GM23338 (cell line): ENCODE measurements around the gene GRHPR. TPM values are rescaled to one million over a fixed set of nuclear protein-coding genes. Genes with fewer than 3 reads are reported as not detected.

Source experiments
- ATAC-seq: fragments of 200-7000 bp; cut with Tn5 transposase; 3 replicates; pipeline ENCODE4 v1.9.1; 2020
- DNase-seq: peaks from one replicate; pipeline ENCODE4 v3.0.0-alpha.2; 2015; ENCODE audit warnings: low spot score
- H2AFZ ChIP-seq: fragments of 200-600 bp; sonication (generic); 2 replicates; pipeline ENCODE4 v1.8.0; 2016; ENCODE audit warnings: antibody characterized with exemption, mild to moderate bottlenecking, moderate library complexity
- H3F3A ChIP-seq: fragments of 200-600 bp; sonication (generic); replicated peaks from 2 replicates; pipeline ENCODE4 v1.8.0; 2017; ENCODE audit warnings: antibody characterized with exemption, mixed run types, low read depth
- H3K27ac ChIP-seq: fragments of 200-600 bp; sonication (generic); 2 replicates; pipeline ENCODE4 v1.6.1; 2016; ENCODE audit warnings: low read depth
- H3K27me3 ChIP-seq: fragments of 200-600 bp; sonication (generic); 2 replicates; pipeline ENCODE4 v1.8.0; 2016; ENCODE audit warnings: mild to moderate bottlenecking, mixed run types, moderate library complexity; ENCODE audit not compliant: insufficient read depth
- H3K36me3 ChIP-seq: fragments of 200-600 bp; sonication (generic); 2 replicates; pipeline ENCODE4 v1.8.0; 2016; ENCODE audit warnings: mild to moderate bottlenecking; ENCODE audit not compliant: insufficient read depth
- H3K4me1 ChIP-seq: fragments of 200-600 bp; sonication (generic); 2 replicates; pipeline ENCODE4 v1.8.0; 2016; ENCODE audit warnings: mild to moderate bottlenecking, moderate library complexity; ENCODE audit not compliant: insufficient read depth
- H3K4me2 ChIP-seq: fragments of 200-600 bp; sonication (generic); 2 replicates; pipeline ENCODE4 v1.7.1; 2017; ENCODE audit warnings: mixed run types
- H3K4me3 ChIP-seq: fragments of 200-600 bp; sonication (generic); 2 replicates; pipeline ENCODE4 v1.6.1; 2016; ENCODE audit warnings: mixed run types
- H3K79me2 ChIP-seq: fragments of 200-600 bp; sonication (generic); replicated peaks from 2 replicates; pipeline ENCODE4 v1.8.0; 2017; ENCODE audit warnings: mild to moderate bottlenecking; ENCODE audit not compliant: insufficient read depth
- H3K9me2 ChIP-seq: fragments of 200-600 bp; sonication (generic); 2 replicates; pipeline ENCODE4 v1.8.0; 2017; ENCODE audit not compliant: insufficient read depth
- H4K20me1 ChIP-seq: fragments of 200-600 bp; sonication (generic); replicated peaks from 2 replicates; pipeline ENCODE4 v1.8.0; 2017; ENCODE audit warnings: mild to moderate bottlenecking; ENCODE audit not compliant: insufficient read depth
- H3K27ac Mint-ChIP-seq: 2 replicates; pipeline ENCODE4 v1.8.0; 2020; ENCODE audit warnings: inconsistent platforms, mild to moderate bottlenecking, moderate library complexity, mixed read lengths
- H3K27me3 Mint-ChIP-seq: 3 replicates; pipeline ENCODE4 v1.8.0; 2022; ENCODE audit warnings: low read depth, mild to moderate bottlenecking, moderate library complexity, mixed read lengths, inconsistent platforms; ENCODE audit not compliant: insufficient read depth, poor library complexity
- H3K36me3 Mint-ChIP-seq: 3 replicates; pipeline ENCODE4 v1.8.0; 2021; ENCODE audit warnings: low read depth, mild to moderate bottlenecking, inconsistent platforms, moderate library complexity, mixed read lengths
- H3K4me1 Mint-ChIP-seq: 3 replicates; pipeline ENCODE4 v1.8.0; 2020; ENCODE audit warnings: mild to moderate bottlenecking, inconsistent platforms, mixed read lengths
- H3K4me3 Mint-ChIP-seq: 3 replicates; pipeline ENCODE4 v1.8.0; 2021; ENCODE audit warnings: moderate library complexity, mild to moderate bottlenecking, inconsistent platforms, mixed read lengths
- H3K9me3 Mint-ChIP-seq: 3 replicates; pipeline ENCODE4 v1.8.0; 2020; ENCODE audit warnings: moderate library complexity, mild to moderate bottlenecking, inconsistent platforms, mixed read lengths
- CREB1 ChIP-seq: fragments of 250-450 bp; sonication (Bioruptor Pico); IDR thresholded peaks from 2 replicates; pipeline ENCODE4 v1.5.0; 2020; ENCODE audit warnings: low read depth, mild to moderate bottlenecking, moderate library complexity
- CTCF ChIP-seq, 2 experiments: fragments of 200-600 bp in 1 of 2; sonication (generic) in 1 of 2; conservative IDR thresholded peaks; 2 replicates each; pipeline versions ENCODE4 v1.5.1 to v1.6.1; 2016 to 2017; ENCODE audit warnings: antibody characterized with exemption in 2 of 2, low read depth in 2 of 2, mild to moderate bottlenecking in 2 of 2, moderate library complexity in 1 of 2
- ETS1 ChIP-seq: IDR thresholded peaks from 2 replicates; pipeline ENCODE4 v1.6.1; 2016; ENCODE audit warnings: antibody characterized with exemption
- EZH2 ChIP-seq: fragments of 200-600 bp; sonication (generic); IDR thresholded peaks from one replicate; pipeline ENCODE4 v1.8.0; 2017; ENCODE audit warnings: antibody characterized with exemption, mild to moderate bottlenecking, low read depth; ENCODE audit not compliant: unreplicated experiment
- EZH2phosphoT487 ChIP-seq: fragments of 200-600 bp; sonication (generic); IDR thresholded peaks from one replicate; pipeline ENCODE4 v1.8.1; 2018; ENCODE audit warnings: antibody characterized with exemption; ENCODE audit not compliant: unreplicated experiment
- JUNB ChIP-seq: IDR thresholded peaks from one replicate; pipeline ENCODE4 v1.6.1; 2016; ENCODE audit warnings: antibody characterized with exemption; ENCODE audit not compliant: unreplicated experiment
- NANOG ChIP-seq: IDR thresholded peaks from 2 replicates; pipeline ENCODE4 v1.6.1; 2016; ENCODE audit warnings: antibody characterized with exemption, borderline replicate concordance
- POLR2AphosphoS5 ChIP-seq: IDR thresholded peaks from 2 replicates; pipeline ENCODE4 v1.6.1; 2016; ENCODE audit warnings: antibody characterized with exemption, low read depth
- REST ChIP-seq: IDR thresholded peaks from one replicate; pipeline ENCODE4 v1.6.1; 2018; ENCODE audit warnings: antibody characterized with exemption; ENCODE audit not compliant: unreplicated experiment
- STAT1 ChIP-seq: IDR thresholded peaks from one replicate; pipeline ENCODE4 v1.6.1; 2016; ENCODE audit warnings: antibody characterized with exemption; ENCODE audit not compliant: unreplicated experiment
- ZNF114 ChIP-seq: fragments of 250-450 bp; sonication (Bioruptor Pico); IDR thresholded peaks from 2 replicates; pipeline ENCODE4 v1.5.0; 2020; ENCODE audit warnings: mild to moderate bottlenecking, moderate library complexity
- ZNF331 ChIP-seq: fragments of 250-450 bp; sonication (Bioruptor Pico); IDR thresholded peaks from 2 replicates; pipeline ENCODE4 v1.5.0; 2020; ENCODE audit warnings: low read depth, mild to moderate bottlenecking, moderate library complexity
- polyA plus RNA-seq: library from polyadenylated mRNA; unstranded; fragments of >200 nt; fragmentation: Nextera tagmentation; extraction: Ambion mirVana; gene quantifications from 2 replicates; pipeline ENCODE4 v1.2.1, GENCODE V29; 2016
- total RNA-seq: library from RNA; depleted of rRNA; stranded (reverse); fragments of >200 nt; shearing (Covaris generic); gene quantifications from 2 replicates; pipeline ENCODE4 v1.2.3, GENCODE V29; 2014
- TF ChIP-seq, protein P1 (sequence below): fragments of 250-450 bp; sonication (Bioruptor Pico); IDR thresholded peaks from 2 replicates; pipeline ENCODE4 v1.5.0; 2020; ENCODE audit warnings: mild to moderate bottlenecking, moderate library complexity

GRHPR gene
- total and polyA plus RNA-seq, 2 experiments from 2014 or later = 69.0 to 128 TPM

- no peak overlapping the region for H3K4me3 ChIP-seq
- H3K4me1 ChIP-seq = peaks cover 8% of the 10 kb centered on the region
- DNase-seq (no peak), ATAC-seq (no peak)
- H3F3A ChIP-seq = peaks cover 9% of the 10 kb centered on the region
- Mint-ChIP-seq H3K4me1 (peaks cover 21% of the 10 kb centered on the region), H3K9me3 (peaks cover 33% of the 10 kb centered on the region), H3K36me3 (peaks cover 23% of the 10 kb centered on the region; the same call in 2 of the 3 replicates), H3K4me3 (no peak overlapping the region), H3K27me3 (peaks cover 11% of the 10 kb centered on the region), H3K27ac (no peak overlapping the region)
- no peak overlapping the region for H3K4me2 ChIP-seq
- H4K20me1 ChIP-seq = no peaks in the 10 kb centered on the region
- no peak for TF ChIP-seq NANOG
- no peak for TF ChIP-seq EZH2
- no peak for TF ChIP-seq ZNF331 (CRISPR knock-in tag)
- TF ChIP-seq REST = no peak
- TF ChIP-seq STAT1 = no peak
- TF ChIP-seq ZNF114 (CRISPR knock-in tag) = no peak
- TF ChIP-seq ETS1 = no peak
- TF ChIP-seq EZH2phosphoT487 = no peak
- no peak for TF ChIP-seq CTCF (conservative IDR thresholded peaks at IDR 0.05; ENCODE audit: low read depth in 2 of 2)
- no peak for TF ChIP-seq POLR2AphosphoS5
- no peak for TF ChIP-seq JUNB
- TF ChIP-seq, protein P1, sequence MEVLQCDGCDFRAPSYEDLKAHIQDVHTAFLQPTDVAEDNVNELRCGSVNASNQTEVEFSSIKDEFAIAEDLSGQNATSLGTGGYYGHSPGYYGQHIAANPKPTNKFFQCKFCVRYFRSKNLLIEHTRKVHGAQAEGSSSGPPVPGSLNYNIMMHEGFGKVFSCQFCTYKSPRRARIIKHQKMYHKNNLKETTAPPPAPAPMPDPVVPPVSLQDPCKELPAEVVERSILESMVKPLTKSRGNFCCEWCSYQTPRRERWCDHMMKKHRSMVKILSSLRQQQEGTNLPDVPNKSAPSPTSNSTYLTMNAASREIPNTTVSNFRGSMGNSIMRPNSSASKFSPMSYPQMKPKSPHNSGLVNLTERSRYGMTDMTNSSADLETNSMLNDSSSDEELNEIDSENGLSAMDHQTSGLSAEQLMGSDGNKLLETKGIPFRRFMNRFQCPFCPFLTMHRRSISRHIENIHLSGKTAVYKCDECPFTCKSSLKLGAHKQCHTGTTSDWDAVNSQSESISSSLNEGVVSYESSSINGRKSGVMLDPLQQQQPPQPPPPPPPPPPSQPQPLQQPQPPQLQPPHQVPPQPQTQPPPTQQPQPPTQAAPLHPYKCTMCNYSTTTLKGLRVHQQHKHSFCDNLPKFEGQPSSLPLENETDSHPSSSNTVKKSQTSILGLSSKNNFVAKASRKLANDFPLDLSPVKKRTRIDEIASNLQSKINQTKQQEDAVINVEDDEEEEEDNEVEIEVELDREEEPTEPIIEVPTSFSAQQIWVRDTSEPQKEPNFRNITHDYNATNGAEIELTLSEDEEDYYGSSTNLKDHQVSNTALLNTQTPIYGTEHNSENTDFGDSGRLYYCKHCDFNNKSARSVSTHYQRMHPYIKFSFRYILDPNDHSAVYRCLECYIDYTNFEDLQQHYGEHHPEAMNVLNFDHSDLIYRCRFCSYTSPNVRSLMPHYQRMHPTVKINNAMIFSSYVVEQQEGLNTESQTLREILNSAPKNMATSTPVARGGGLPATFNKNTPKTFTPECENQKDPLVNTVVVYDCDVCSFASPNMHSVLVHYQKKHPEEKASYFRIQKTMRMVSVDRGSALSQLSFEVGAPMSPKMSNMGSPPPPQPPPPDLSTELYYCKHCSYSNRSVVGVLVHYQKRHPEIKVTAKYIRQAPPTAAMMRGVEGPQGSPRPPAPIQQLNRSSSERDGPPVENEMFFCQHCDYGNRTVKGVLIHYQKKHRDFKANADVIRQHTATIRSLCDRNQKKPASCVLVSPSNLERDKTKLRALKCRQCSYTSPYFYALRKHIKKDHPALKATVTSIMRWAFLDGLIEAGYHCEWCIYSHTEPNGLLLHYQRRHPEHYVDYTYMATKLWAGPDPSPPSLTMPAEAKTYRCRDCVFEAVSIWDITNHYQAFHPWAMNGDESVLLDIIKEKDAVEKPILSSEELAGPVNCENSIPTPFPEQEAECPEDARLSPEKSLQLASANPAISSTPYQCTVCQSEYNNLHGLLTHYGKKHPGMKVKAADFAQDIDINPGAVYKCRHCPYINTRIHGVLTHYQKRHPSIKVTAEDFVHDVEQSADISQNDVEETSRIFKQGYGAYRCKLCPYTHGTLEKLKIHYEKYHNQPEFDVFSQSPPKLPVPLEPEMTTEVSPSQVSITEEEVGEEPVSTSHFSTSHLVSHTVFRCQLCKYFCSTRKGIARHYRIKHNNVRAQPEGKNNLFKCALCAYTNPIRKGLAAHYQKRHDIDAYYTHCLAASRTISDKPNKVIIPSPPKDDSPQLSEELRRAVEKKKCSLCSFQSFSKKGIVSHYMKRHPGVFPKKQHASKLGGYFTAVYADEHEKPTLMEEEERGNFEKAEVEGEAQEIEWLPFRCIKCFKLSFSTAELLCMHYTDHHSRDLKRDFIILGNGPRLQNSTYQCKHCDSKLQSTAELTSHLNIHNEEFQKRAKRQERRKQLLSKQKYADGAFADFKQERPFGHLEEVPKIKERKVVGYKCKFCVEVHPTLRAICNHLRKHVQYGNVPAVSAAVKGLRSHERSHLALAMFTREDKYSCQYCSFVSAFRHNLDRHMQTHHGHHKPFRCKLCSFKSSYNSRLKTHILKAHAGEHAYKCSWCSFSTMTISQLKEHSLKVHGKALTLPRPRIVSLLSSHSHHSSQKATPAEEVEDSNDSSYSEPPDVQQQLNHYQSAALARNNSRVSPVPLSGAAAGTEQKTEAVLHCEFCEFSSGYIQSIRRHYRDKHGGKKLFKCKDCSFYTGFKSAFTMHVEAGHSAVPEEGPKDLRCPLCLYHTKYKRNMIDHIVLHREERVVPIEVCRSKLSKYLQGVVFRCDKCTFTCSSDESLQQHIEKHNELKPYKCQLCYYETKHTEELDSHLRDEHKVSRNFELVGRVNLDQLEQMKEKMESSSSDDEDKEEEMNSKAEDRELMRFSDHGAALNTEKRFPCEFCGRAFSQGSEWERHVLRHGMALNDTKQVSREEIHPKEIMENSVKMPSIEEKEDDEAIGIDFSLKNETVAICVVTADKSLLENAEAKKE (CRISPR knock-in tag) = no peak
- no peak for TF ChIP-seq CREB1
- H2AFZ ChIP-seq = no peak overlapping the region
- no peaks in the 10 kb centered on the region for H3K36me3 ChIP-seq
- 0 out of 2 replicates have a peak, but pooled peaks cover 6% of the 10 kb centered on the region for H3K9me2 ChIP-seq
- no peaks in the 10 kb centered on the region for H3K79me2 ChIP-seq
- H3K27me3 ChIP-seq = no peaks in the 10 kb centered on the region
- H3K27ac ChIP-seq = no peak overlapping the region
These were observed 51.9 kb downstream of the GRHPR start for GRCh38 chr9:37474438-37474837.
